Stomach (tissue), 9 donors: ENCODE measurements around the gene MPZL1. TPM values are rescaled to one million over a fixed set of nuclear protein-coding genes. Genes with fewer than 3 reads are reported as not detected.

Experiments
- DNase-seq, 2 donors: peaks; one replicate each; pipeline versions ENCODE4 v3.0.0 to v3.0.0-alpha.2; 2013 to 2019
- H3K27ac ChIP-seq, 5 donors: fragments of 200-600 bp in 4 of 5; sonication (generic) in 4 of 5; one replicate each; pipeline ENCODE4 v1.5.1; 2013 to 2019; ENCODE audit warnings: mild to moderate bottlenecking in 1 of 5, moderate library complexity in 1 of 5
- H3K27me3 ChIP-seq, 3 donors: fragments of 200-600 bp; sonication (generic); one replicate each; pipeline ENCODE4 v1.5.1; 2017 to 2019; ENCODE audit warnings: mixed run types in 1 of 3
- H3K36me3 ChIP-seq, 4 donors: fragments of 200-600 bp; sonication (generic); 1 replicate in 3 of 4; 2 replicates in 1 of 4; pipeline ENCODE4 v1.5.1; 2016 to 2019
- H3K4me1 ChIP-seq, 4 donors: fragments of 200-600 bp; sonication (generic); one replicate each; pipeline ENCODE4 v1.5.1; 2016 to 2019
- H3K4me3 ChIP-seq, 4 donors: fragments of 200-600 bp; sonication (generic) in 3 of 4; one replicate each; pipeline ENCODE4 v1.5.1; 2016 to 2019; ENCODE audit warnings: mild to moderate bottlenecking in 1 of 4
- H3K9me3 ChIP-seq, 4 donors: fragments of 200-600 bp; sonication (generic); one replicate each; pipeline ENCODE4 v1.5.1; 2016 to 2019
- EP300 ChIP-seq: sonication (generic); formaldehyde crosslinking; IDR thresholded peaks from one replicate; pipeline ENCODE4 v1.6.1; 2017; ENCODE audit warnings: antibody characterized with exemption
- POLR2A ChIP-seq, 4 donors: fragments of 450-650 bp; IDR thresholded peaks; one replicate each; pipeline ENCODE4 v1.6.1; 2016; ENCODE audit warnings: antibody characterized with exemption in 4 of 4, control low read depth in 2 of 4, mild to moderate bottlenecking in 1 of 4, moderate library complexity in 1 of 4
- POLR2AphosphoS5 ChIP-seq, 3 donors: sonication (generic); formaldehyde crosslinking; IDR thresholded peaks; one replicate each; pipeline ENCODE4 v1.6.1; 2016; ENCODE audit warnings: antibody characterized with exemption in 3 of 3
- WGBS, 5 donors: extraction: QIAGEN DNeasy Blood & Tissue Kit in 3 of 5; methylation state at CpG; one replicate each; pipeline versions ENCODE4 v1.1.5 to v1.1.7; 2013 to 2018; 5-methylcytosine and 5-hydroxymethylcytosine counted together
- intact Hi-C: fragments of 100-400 bp; cut with DNase I; formaldehyde crosslinking; loops from one replicate; pipeline ENCODE4 v1.15.1; 2023; ENCODE audit warnings: low total_unique reads
- polyA plus RNA-seq, 3 donors: library from polyadenylated mRNA; stranded (reverse); fragments of 200-250 nt; gene quantifications; one replicate each; pipeline ENCODE4 v1.2.3, GENCODE V29; 2013
- total RNA-seq, 5 donors: library from RNA; depleted of rRNA; stranded (reverse); fragments of >200 nt; gene quantifications; one replicate each; pipeline versions ENCODE4 v1.1.0 to v1.2.3, GENCODE V29; 2014 to 2016
- TF ChIP-seq, protein P1 (sequence below), 7 experiments: fragments of 450-650 bp in 4 of 7; fragments of 200-600 bp in 3 of 7; sonication (generic) in 3 of 7; IDR thresholded peaks; one replicate each; pipeline ENCODE4 v1.5.1; 2016 to 2019; ENCODE audit warnings: antibody characterized with exemption in 7 of 7, control low read depth in 2 of 7, mild to moderate bottlenecking in 1 of 7
- donor health status: healthy with polysubstance abuse.
- donor health status: Bipolar disorder and iron deficiency.
- donor health status: healthy.

The MPZL1 gene
- total and polyA plus RNA-seq, 8 donors: 7.2 to 115 (median 30.6) TPM

DNA sequence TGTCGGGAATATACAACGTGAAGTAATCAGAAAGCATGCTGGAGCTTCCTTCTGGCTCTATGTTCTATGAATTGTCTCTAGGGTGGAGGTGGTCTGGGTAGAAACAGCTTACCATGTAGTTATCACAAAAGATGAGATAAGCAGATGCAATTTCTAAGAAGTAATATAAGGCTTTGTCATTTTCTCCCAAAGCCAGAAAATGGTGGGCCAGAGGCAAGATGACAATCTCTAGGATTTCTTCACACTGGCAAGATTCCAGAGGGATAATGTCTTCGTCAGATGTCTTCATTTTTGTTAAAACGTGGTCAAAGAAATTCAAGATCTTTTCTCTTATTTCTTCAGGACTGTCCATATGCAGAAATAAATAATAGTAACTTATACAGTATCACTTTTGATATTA lies 114.4 kb downstream of the MPZL1 start:
- intact Hi-C loops: no loop called here

GRCh38 chr1:167837326-167837725 lies 115.5 kb downstream of the MPZL1 start:
- 49 to 90% (median 64%) methylated on average over 2 of the region's 2 CpGs for WGBS, 5 donors
- Histone ChIP-seq H3K4me3 (no peak overlapping the region), H3K27ac (no peak overlapping the region), H3K36me3 (no peaks in the 10 kb centered on the region), H3K27me3 (no peaks in the 10 kb centered on the region), H3K4me1 (no peaks in the 10 kb centered on the region), H3K9me3 (no peaks in the 10 kb centered on the region)
- no peak for DNase-seq
- intact Hi-C loops: no loop called here
- TF ChIP-seq, protein P1, sequence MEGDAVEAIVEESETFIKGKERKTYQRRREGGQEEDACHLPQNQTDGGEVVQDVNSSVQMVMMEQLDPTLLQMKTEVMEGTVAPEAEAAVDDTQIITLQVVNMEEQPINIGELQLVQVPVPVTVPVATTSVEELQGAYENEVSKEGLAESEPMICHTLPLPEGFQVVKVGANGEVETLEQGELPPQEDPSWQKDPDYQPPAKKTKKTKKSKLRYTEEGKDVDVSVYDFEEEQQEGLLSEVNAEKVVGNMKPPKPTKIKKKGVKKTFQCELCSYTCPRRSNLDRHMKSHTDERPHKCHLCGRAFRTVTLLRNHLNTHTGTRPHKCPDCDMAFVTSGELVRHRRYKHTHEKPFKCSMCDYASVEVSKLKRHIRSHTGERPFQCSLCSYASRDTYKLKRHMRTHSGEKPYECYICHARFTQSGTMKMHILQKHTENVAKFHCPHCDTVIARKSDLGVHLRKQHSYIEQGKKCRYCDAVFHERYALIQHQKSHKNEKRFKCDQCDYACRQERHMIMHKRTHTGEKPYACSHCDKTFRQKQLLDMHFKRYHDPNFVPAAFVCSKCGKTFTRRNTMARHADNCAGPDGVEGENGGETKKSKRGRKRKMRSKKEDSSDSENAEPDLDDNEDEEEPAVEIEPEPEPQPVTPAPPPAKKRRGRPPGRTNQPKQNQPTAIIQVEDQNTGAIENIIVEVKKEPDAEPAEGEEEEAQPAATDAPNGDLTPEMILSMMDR (IDR thresholded peaks at IDR 0.05): no peak
- TF ChIP-seq POLR2AphosphoS5 (IDR thresholded peaks at IDR 0.05): no peak
- no peak for TF ChIP-seq POLR2A (IDR thresholded peaks at IDR 0.05)
- no peak for TF ChIP-seq EP300

More for the DNA sequence above, 114.4 kb downstream of the MPZL1 start:
- Histone ChIP-seq H3K36me3 (no peaks in the 10 kb centered on the region), H3K27me3 (no peaks in the 10 kb centered on the region), H3K4me3 (no peak overlapping the region), H3K9me3 (no peaks in the 10 kb centered on the region), H3K4me1 (no peaks in the 10 kb centered on the region), H3K27ac (no peak overlapping the region)
- TF ChIP-seq POLR2A (IDR thresholded peaks at IDR 0.05) (no peak), POLR2AphosphoS5 (IDR thresholded peaks at IDR 0.05) (no peak), EP300 (no peak)
- TF ChIP-seq, protein P1 (IDR thresholded peaks at IDR 0.05): no peak
- 68 to 94% (median 91%) methylated on average over 4 of the region's 4 CpGs for WGBS, 5 donors
- no peak for DNase-seq

DNA sequence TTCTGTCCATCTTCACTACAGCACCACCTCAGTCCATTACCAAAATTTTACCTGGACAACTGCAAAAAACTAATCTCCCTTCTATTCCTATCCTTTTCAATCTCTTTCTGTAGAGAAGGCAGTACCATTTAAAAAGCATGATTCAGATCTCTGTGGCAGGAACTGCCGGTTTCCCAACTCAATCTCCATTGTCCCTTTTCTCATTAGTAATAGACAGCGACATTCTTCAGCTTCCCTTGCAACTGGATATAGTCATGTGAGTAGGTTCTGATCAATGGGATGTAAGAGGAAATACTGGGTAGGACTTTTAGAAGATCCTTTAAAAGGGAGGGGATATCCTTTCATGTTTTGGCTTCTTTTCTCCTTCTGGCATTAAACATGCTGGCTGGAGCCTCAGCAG lies 117.2 kb downstream of the MPZL1 start:
- WGBS, 5 donors: 79 to 93% (median 88%) methylated on average over 2 of the region's 2 CpGs
- no peaks in the 10 kb centered on the region for H3K4me1 ChIP-seq
- no peak for DNase-seq
- intact Hi-C loops: no loop called here
- H3K27me3 ChIP-seq: no peaks in the 10 kb centered on the region
- H3K27ac ChIP-seq: no peak overlapping the region
- no peak overlapping the region for H3K4me3 ChIP-seq
- no peaks in the 10 kb centered on the region for H3K36me3 ChIP-seq
- H3K9me3 ChIP-seq: no peaks in the 10 kb centered on the region
- no peak for TF ChIP-seq POLR2A (IDR thresholded peaks at IDR 0.05)
- no peak for TF ChIP-seq EP300
- TF ChIP-seq, protein P1 (IDR thresholded peaks at IDR 0.05): no peak
- TF ChIP-seq POLR2AphosphoS5 (IDR thresholded peaks at IDR 0.05): no peak

Other genes with a start within 250 kb of the MPZL1 start
- gene CD247, start 203.5 kb upstream of the MPZL1 start, total RNA-seq: 1 to 10 TPM in 2 of 5 donors, not detected in 3; 5.3 to 6.7 TPM
- 1 to 10 TPM in 2 of 3 donors, under 1 TPM in 1; 0.68 to 3.1 (median 1.0) TPM for gene CD247, start 203.5 kb upstream of the MPZL1 start, polyA plus RNA-seq
- 100 to 1,000 TPM in 2 of 5 donors, 10 to 100 TPM in 3; 74.9 to 120 (median 87.7) TPM for gene CREG1, start 168.2 kb upstream of the MPZL1 start, total RNA-seq
- gene CREG1, start 168.2 kb upstream of the MPZL1 start, polyA plus RNA-seq: 10 to 100 TPM; 44.6 to 70.3 (median 65.9) TPM
- gene RCSD1, start 91.8 kb upstream of the MPZL1 start, total RNA-seq: 10 to 100 TPM in 4 of 5 donors, 1 to 10 TPM in 1; 8.2 to 29.0 (median 16.2) TPM
- 10 to 100 TPM in 2 of 3 donors, 1 to 10 TPM in 1; 6.0 to 43.7 (median 23.2) TPM for gene RCSD1, start 91.8 kb upstream of the MPZL1 start, polyA plus RNA-seq
- not detected for gene ADCY10, start 192.2 kb downstream of the MPZL1 start, total RNA-seq
- gene ADCY10, start 192.2 kb downstream of the MPZL1 start, polyA plus RNA-seq: under 1 TPM in 1 of 3 donors, not detected in 2; 0.60 TPM
- 100 to 1,000 TPM in 3 of 5 donors, 10 to 100 TPM in 2; 57.8 to 124 (median 112) TPM for gene DCAF6, start 214.7 kb downstream of the MPZL1 start, total RNA-seq
- gene DCAF6, start 214.7 kb downstream of the MPZL1 start, polyA plus RNA-seq: 10 to 100 TPM; 39.3 to 51.9 (median 51.9) TPM
- 10 to 100 TPM; 47.2 to 68.1 (median 54.9) TPM for gene MPC2, start 215.1 kb downstream of the MPZL1 start, total RNA-seq
- gene MPC2, start 215.1 kb downstream of the MPZL1 start, polyA plus RNA-seq: 100 to 1,000 TPM; 174 to 271 (median 201) TPM